H9 (cell line): Measurements from ENCODE around the gene GIPC2. TPM values are rescaled to one million over a fixed set of nuclear protein-coding genes. Genes with fewer than 3 reads are reported as not detected.

Experiments used
- DNase-seq: peaks from one replicate; pipeline ENCODE4 v3.0.0-alpha.2; 2017
- H2AFZ ChIP-seq: one replicate; pipeline ENCODE4 v1.6.1; 2013; ENCODE audit warnings: mild to moderate bottlenecking, low read length, control low read depth, moderate library complexity
- H2AK5ac ChIP-seq: 2 replicates; pipeline ENCODE4 v1.6.1; 2013; ENCODE audit warnings: low read length, control low read depth, mixed read lengths; ENCODE audit not compliant: insufficient read length
- H2BK120ac ChIP-seq: one replicate; pipeline ENCODE4 v1.6.1; 2013; ENCODE audit warnings: low read depth, mild to moderate bottlenecking, low read length, control low read depth, inconsistent platforms; ENCODE audit not compliant: poor library complexity, severe bottlenecking
- H2BK12ac ChIP-seq: 2 replicates; pipeline ENCODE4 v1.6.1; 2013; ENCODE audit warnings: low read length, control low read depth, mixed read lengths, low read depth; ENCODE audit not compliant: insufficient read length
- H2BK15ac ChIP-seq: 2 replicates; pipeline ENCODE4 v1.6.1; 2013; ENCODE audit warnings: low read depth, low read length, control low read depth
- H2BK20ac ChIP-seq: one replicate; pipeline ENCODE4 v1.6.1; 2013; ENCODE audit warnings: low read depth, mild to moderate bottlenecking, low read length, control low read depth, inconsistent platforms; ENCODE audit not compliant: poor library complexity, severe bottlenecking
- H2BK5ac ChIP-seq: 2 replicates; pipeline ENCODE4 v1.6.1; 2013; ENCODE audit warnings: low read length, control low read depth, mixed read lengths; ENCODE audit not compliant: insufficient read length
- H3K14ac ChIP-seq: 2 replicates; pipeline ENCODE4 v1.6.1; 2013; ENCODE audit warnings: low read length, control low read depth; ENCODE audit not compliant: insufficient read depth
- H3K18ac ChIP-seq: 2 replicates; pipeline ENCODE4 v1.6.1; 2013; ENCODE audit warnings: low read depth, mild to moderate bottlenecking, mixed read lengths, low read length, control low read depth; ENCODE audit not compliant: insufficient read length
- H3K23ac ChIP-seq: 2 replicates; pipeline ENCODE4 v1.6.1; 2013; ENCODE audit warnings: low read length, control low read depth, mixed read lengths, low read depth; ENCODE audit not compliant: insufficient read length
- H3K23me2 ChIP-seq: 2 replicates; pipeline ENCODE4 v1.6.1; 2013; ENCODE audit warnings: low read depth, mild to moderate bottlenecking, mixed read lengths, low read length, control low read depth; ENCODE audit not compliant: insufficient read length, poor library complexity, severe bottlenecking
- H3K27ac ChIP-seq: 2 replicates; pipeline ENCODE4 v1.5.1; 2013; ENCODE audit warnings: low read length, control low read depth, mixed read lengths, low read depth; ENCODE audit not compliant: insufficient read length
- H3K27me3 ChIP-seq: 2 replicates; pipeline ENCODE4 v1.6.1; 2013; ENCODE audit warnings: low read length, control low read depth, inconsistent platforms; ENCODE audit not compliant: insufficient read depth
- H3K4ac ChIP-seq: 2 replicates; pipeline ENCODE4 v1.6.1; 2013; ENCODE audit warnings: low read depth, mild to moderate bottlenecking, control low read depth, inconsistent platforms, low read length, moderate library complexity
- H3K4me1 ChIP-seq: 2 replicates; pipeline ENCODE4 v1.6.1; 2013; ENCODE audit warnings: low read length, control low read depth, inconsistent platforms; ENCODE audit not compliant: insufficient read depth
- H3K4me2 ChIP-seq: 2 replicates; pipeline ENCODE4 v1.6.1; 2013; ENCODE audit warnings: low read length, control low read depth, mixed read lengths; ENCODE audit not compliant: insufficient read length, insufficient read depth
- H3K56ac ChIP-seq: 2 replicates; pipeline ENCODE4 v1.6.1; 2013; ENCODE audit warnings: low read depth, mild to moderate bottlenecking, mixed read lengths, low read length, control low read depth; ENCODE audit not compliant: insufficient read length
- H3K79me1 ChIP-seq: 2 replicates; pipeline ENCODE4 v1.6.1; 2013; ENCODE audit warnings: low read depth, mild to moderate bottlenecking, moderate library complexity, low read length, control low read depth, inconsistent platforms; ENCODE audit not compliant: insufficient read depth, poor library complexity, severe bottlenecking
- H3K79me2 ChIP-seq: 2 replicates; pipeline ENCODE4 v1.6.1; 2013; ENCODE audit warnings: low read length, control low read depth, inconsistent platforms; ENCODE audit not compliant: insufficient read depth
- H3K9ac ChIP-seq: 2 replicates; pipeline ENCODE4 v1.6.1; 2013; ENCODE audit warnings: low read length, control low read depth, mixed read lengths; ENCODE audit not compliant: insufficient read length; ENCODE audit errors: extremely low read depth
- H3K9me3 ChIP-seq: one replicate; pipeline ENCODE4 v1.6.1; 2013; ENCODE audit warnings: low read depth, low read length, inconsistent platforms; ENCODE audit not compliant: control insufficient read depth
- H3T11ph ChIP-seq: one replicate; pipeline ENCODE4 v1.6.1; 2013; ENCODE audit warnings: mild to moderate bottlenecking, low read length, control low read depth, inconsistent platforms
- H4K20me1 ChIP-seq: one replicate; pipeline ENCODE4 v1.6.1; 2013; ENCODE audit not compliant: control insufficient read depth, insufficient read length, insufficient read depth
- H4K5ac ChIP-seq: 2 replicates; pipeline ENCODE4 v1.6.1; 2013; ENCODE audit warnings: low read depth, mild to moderate bottlenecking, mixed read lengths, low read length, control low read depth; ENCODE audit not compliant: insufficient read length
- H4K8ac ChIP-seq: replicated peaks from 2 replicates; pipeline ENCODE4 v1.6.1; 2013; ENCODE audit warnings: low read length, control low read depth, mixed read lengths, low read depth; ENCODE audit not compliant: insufficient read length
- H4K91ac ChIP-seq: 2 replicates; pipeline ENCODE4 v1.6.1; 2013; ENCODE audit warnings: low read depth, mild to moderate bottlenecking, moderate library complexity, mixed read lengths, low read length, control low read depth; ENCODE audit not compliant: insufficient read length
- H3K27ac Mint-ChIP-seq, 3 experiments: 2 replicates in 2 of 3; 3 replicates in 1 of 3; pipeline ENCODE4 v1.8.0; 2020 to 2021; ENCODE audit warnings: mixed read lengths in 3 of 3, mild to moderate bottlenecking in 1 of 3, moderate library complexity in 1 of 3
- H3K27me3 Mint-ChIP-seq: 2 replicates; pipeline ENCODE4 v1.8.0; 2021; ENCODE audit warnings: low read depth, mild to moderate bottlenecking, moderate library complexity, mixed read lengths
- H3K36me3 Mint-ChIP-seq, 3 experiments: 2 replicates in 2 of 3; 3 replicates in 1 of 3; pipeline ENCODE4 v1.8.0; 2020 to 2021; ENCODE audit warnings: low read depth in 3 of 3, mixed read lengths in 3 of 3; ENCODE audit not compliant: insufficient read depth in 1 of 3
- H3K4me1 Mint-ChIP-seq, 2 experiments: 2 replicates each; pipeline ENCODE4 v1.8.0; 2020; ENCODE audit warnings: mixed read lengths in 2 of 2
- H3K4me3 Mint-ChIP-seq, 2 experiments: 2 replicates in 1 of 2; 3 replicates in 1 of 2; pipeline ENCODE4 v1.8.0; 2020 to 2021; ENCODE audit warnings: mild to moderate bottlenecking in 2 of 2, mixed read lengths in 2 of 2, moderate library complexity in 1 of 2
- H3K9me3 Mint-ChIP-seq, 2 experiments: 2 replicates in 1 of 2; 3 replicates in 1 of 2; pipeline ENCODE4 v1.8.0; 2020; ENCODE audit warnings: mild to moderate bottlenecking in 2 of 2, mixed read lengths in 2 of 2, moderate library complexity in 1 of 2
- CTCF ChIP-seq: fragments of 200-600 bp; sonication (generic); conservative IDR thresholded peaks from 3 replicates; pipeline ENCODE4 v1.8.0; 2021; ENCODE audit warnings: antibody characterized with exemption, mild to moderate bottlenecking
- WGBS: extraction: QIAGEN DNeasy Blood & Tissue Kit; methylation state at CpG from one replicate; pipeline ENCODE4 v1.1.7; 2013; ENCODE audit warnings: missing lambda C conversion rate, low lambda C conversion rate, mixed read lengths; ENCODE audit not compliant: insufficient read length; ENCODE audit errors: extremely low coverage; 5-methylcytosine and 5-hydroxymethylcytosine counted together
- total RNA-seq: library from RNA; stranded (reverse); gene quantifications from 2 replicates; pipeline ENCODE4 v1.2.1, GENCODE V29; 2021

Gene GIPC2
- total RNA-seq, 1 experiment from 2014 or later = 0.85 TPM

GRCh38 chr1:78047631-78048030, 1.9 kb downstream of the GIPC2 start:
- Mint-ChIP-seq H3K4me3 (no peak overlapping the region), H3K36me3 (no peaks in the 10 kb centered on the region; a peak in 1 of 7 replicates), H3K27ac (no peak overlapping the region), H3K27me3 (peaks cover 48% of the 10 kb centered on the region), H3K9me3 (no peaks in the 10 kb centered on the region), H3K4me1 (peaks cover 18 to 22% of the 10 kb centered on the region in 2 experiments)
- Histone ChIP-seq H4K8ac (no peak overlapping the region), H2BK120ac (no peak overlapping the region), H3K9me3 (no peaks in the 10 kb centered on the region), H2AK5ac (no peak overlapping the region), H3K79me2 (no peaks in the 10 kb centered on the region), H2BK12ac (no peak overlapping the region), H2AFZ (no peak overlapping the region), H2BK20ac (no peak overlapping the region), H3K23me2 (peaks cover 7% of the 10 kb centered on the region), H3K14ac (no peak overlapping the region), H4K91ac (no peak overlapping the region), H3K23ac (no peak overlapping the region), H3K9ac (no peak overlapping the region), H4K20me1 (no peaks in the 10 kb centered on the region), H3T11ph (no peak overlapping the region), H3K79me1 (no peaks in the 10 kb centered on the region), H4K5ac (no peak overlapping the region), H3K18ac (no peak overlapping the region), H3K4me1 (peaks cover 2% of the 10 kb centered on the region; the same call in 1 of the 2 replicates), H3K4ac (no peak overlapping the region), H3K56ac (no peak overlapping the region), H3K27me3 (peaks cover 3% of the 10 kb centered on the region; the same call in 1 of the 2 replicates), H3K27ac (no peak overlapping the region), H3K4me2 (no peak overlapping the region), H2BK5ac (no peak overlapping the region), H2BK15ac (no peak overlapping the region)
- DNase-seq = no peak
- WGBS = no CpG with 5 or more reads among the region's 3 CpGs
- no peak for TF ChIP-seq CTCF
